ENCODE results near the gene TLR7.

TLR7 gene

GRCh38 chrX:12892716-12893115, 25.8 kb downstream of the TLR7 start:
- DNase-seq (ENCODE audit: low spot score): no peak
- no peak overlapping the region for H3K27ac ChIP-seq
- TF ChIP-seq CTCF (conservative IDR thresholded peaks at IDR 0.05; ENCODE audit: low read depth): no peak
- POLR2A ChIA-PET (ENCODE audit: low non-redundant PET): no interaction called here
- CTCF ChIA-PET: no interaction called here

GRCh38 chrX:12894074-12895030, 27.5 kb downstream of the TLR7 start:
- peak; percentile 31; the same call in 1 of the 2 replicates for TF ChIP-seq CTCF (conservative IDR thresholded peaks at IDR 0.05; ENCODE audit: low read depth)
- POLR2A ChIA-PET (ENCODE audit: low non-redundant PET): no interaction called here
- H3K27ac ChIP-seq: no peak overlapping the region
- CTCF ChIA-PET: interaction anchor here (0.6 kb wide), 1 partner anchor 112 kb away, joined by 3 read pairs; no protein-coding TSS in a partner anchor
- peak; percentile 4 for DNase-seq (ENCODE audit: low spot score)

GRCh38 chrX:12895866-12896265, 29.0 kb downstream of the TLR7 start:
- no peak overlapping the region for H3K27ac ChIP-seq
- CTCF ChIA-PET: no interaction called here
- POLR2A ChIA-PET (ENCODE audit: low non-redundant PET): no interaction called here
- no peak for DNase-seq (ENCODE audit: low spot score)
- TF ChIP-seq CTCF (conservative IDR thresholded peaks at IDR 0.05; ENCODE audit: low read depth): no peak

GRCh38 chrX:12896935-12897334, 30.1 kb downstream of the TLR7 start:
- DNase-seq (ENCODE audit: low spot score): no peak
- POLR2A ChIA-PET (ENCODE audit: low non-redundant PET): no interaction called here
- TF ChIP-seq CTCF (conservative IDR thresholded peaks at IDR 0.05; ENCODE audit: low read depth): no peak
- H3K27ac ChIP-seq: no peak overlapping the region
- CTCF ChIA-PET: interaction anchor here (0.6 kb wide), 1 partner anchor 74 kb away, joined by 3 read pairs; no protein-coding TSS in a partner anchor

- ChIA-PET POLR2A (ENCODE audit: low non-redundant PET) (no interaction called here), CTCF (no interaction called here)
- H3K27ac ChIP-seq: no peak overlapping the region
- DNase-seq (ENCODE audit: low spot score): no peak
- no peak for TF ChIP-seq CTCF (conservative IDR thresholded peaks at IDR 0.05; ENCODE audit: low read depth)
Observed at GRCh38 chrX:12898073-12898472, 31.2 kb downstream of the TLR7 start.

GRCh38 chrX:12899506-12899905, 32.6 kb downstream of the TLR7 start:
- DNase-seq (ENCODE audit: low spot score): no peak
- H3K27ac ChIP-seq: no peak overlapping the region
- POLR2A ChIA-PET (ENCODE audit: low non-redundant PET): no interaction called here
- CTCF ChIA-PET: no interaction called here
- TF ChIP-seq CTCF (conservative IDR thresholded peaks at IDR 0.05; ENCODE audit: low read depth): no peak

Data from RWPE1 (cell line).